DMS79 (cell line): ENCODE measurements around the gene SULT1C3.

Experiments used
- DNase-seq: peaks from one replicate; lab custom pipeline; 2025; lab: John Stamatoyannopoulos, UW

SULT1C3 gene

GRCh38 chr2:108304975-108305374, 65.2 kb downstream of the SULT1C3 start:
- DNase-seq = no peak

GRCh38 chr2:108305901-108306300, 66.1 kb downstream of the SULT1C3 start:
- DNase-seq = no peak

- no peak for DNase-seq
These were observed 70.1 kb downstream of the SULT1C3 start for GRCh38 chr2:108309903-108310302.
